ENCODE data around the gene SV2A.

GRCh38 chr1:149932474-149932873 lies 14.8 kb upstream of the SV2A start:
- no peak for TF ChIP-seq CTCF (IDR thresholded peaks at IDR 0.05)
- no peak for TF ChIP-seq EZH2 (IDR thresholded peaks at IDR 0.05; ENCODE audit: borderline replicate concordance, insufficient read depth, low read depth, low read length, poor library complexity, severe bottlenecking)

All from B cell (primary cell).